Loucy (cell line): ENCODE data around the gene ADAMTSL2.

Experiments used
- H2AFZ ChIP-seq: fragments of 200-600 bp; sonication (generic); 2 replicates; pipeline ENCODE4 v1.6.0; 2016; ENCODE audit warnings: antibody characterized with exemption, mild to moderate bottlenecking, low read length, moderate library complexity
- H3F3A ChIP-seq: fragments of 200-600 bp; 2 replicates; pipeline ENCODE4 v1.6.0; 2016; ENCODE audit warnings: antibody characterized with exemption, low read depth, mild to moderate bottlenecking
- H3K27me3 ChIP-seq: fragments of 200-600 bp; sonication (generic); 2 replicates; pipeline ENCODE4 v1.6.1; 2014; ENCODE audit warnings: low read length, mild to moderate bottlenecking; ENCODE audit not compliant: insufficient read depth, poor library complexity, severe bottlenecking
- H3K36me3 ChIP-seq: fragments of 200-600 bp; sonication (generic); 2 replicates; pipeline ENCODE4 v1.6.1; 2016; ENCODE audit warnings: low read length; ENCODE audit not compliant: insufficient read depth
- H3K4me1 ChIP-seq: fragments of 200-600 bp; sonication (generic); 2 replicates; pipeline ENCODE4 v1.5.1; 2014; ENCODE audit warnings: low read length, mild to moderate bottlenecking; ENCODE audit not compliant: insufficient read depth, poor library complexity, severe bottlenecking
- H3K4me2 ChIP-seq: fragments of 200-600 bp; sonication (generic); 2 replicates; pipeline ENCODE4 v1.6.0; 2014; ENCODE audit warnings: antibody characterized with exemption, low read length, low read depth, mild to moderate bottlenecking; ENCODE audit not compliant: poor library complexity, severe bottlenecking
- H3K4me3 ChIP-seq: fragments of 200-600 bp; sonication (generic); 2 replicates; pipeline ENCODE4 v1.5.1; 2014; ENCODE audit warnings: low read length, mild to moderate bottlenecking, mixed read lengths; ENCODE audit not compliant: poor library complexity, severe bottlenecking
- H3K79me2 ChIP-seq: fragments of 200-600 bp; sonication (generic); 2 replicates; pipeline ENCODE4 v1.6.1; 2014; ENCODE audit warnings: low read length; ENCODE audit not compliant: insufficient read depth
- H3K9ac ChIP-seq: fragments of 200-600 bp; sonication (generic); 2 replicates; pipeline ENCODE4 v1.6.0; 2014; ENCODE audit warnings: mild to moderate bottlenecking, low read depth, low read length, moderate library complexity; ENCODE audit not compliant: poor library complexity, severe bottlenecking
- H3K9me2 ChIP-seq: fragments of 200-600 bp; sonication (generic); replicated peaks from 2 replicates; pipeline ENCODE4 v1.6.1; 2016; ENCODE audit warnings: low read depth, low read length, mixed read lengths
- H3K9me3 ChIP-seq: fragments of 200-600 bp; sonication (generic); 2 replicates; pipeline ENCODE4 v1.6.1; 2014; ENCODE audit warnings: mild to moderate bottlenecking, antibody characterized with exemption, low read length, low read depth; ENCODE audit not compliant: insufficient read depth
- H4K20me1 ChIP-seq: fragments of 200-600 bp; sonication (generic); 2 replicates; pipeline ENCODE4 v1.6.0; 2014; ENCODE audit warnings: antibody characterized with exemption, low read length, mild to moderate bottlenecking; ENCODE audit not compliant: insufficient read depth, poor library complexity, severe bottlenecking
- EZH2phosphoT487 ChIP-seq: fragments of 200-600 bp; IDR thresholded peaks from 2 replicates; pipeline ENCODE4 v1.6.1; 2018; ENCODE audit warnings: antibody characterized with exemption, mild to moderate bottlenecking, moderate library complexity, borderline replicate concordance
- TF ChIP-seq, protein P1 (sequence below): fragments of 200-600 bp; sonication (generic); conservative IDR thresholded peaks from 2 replicates; pipeline ENCODE4 v1.5.1; 2014; ENCODE audit warnings: mild to moderate bottlenecking, antibody characterized with exemption, low read length

Gene ADAMTSL2

DNA sequence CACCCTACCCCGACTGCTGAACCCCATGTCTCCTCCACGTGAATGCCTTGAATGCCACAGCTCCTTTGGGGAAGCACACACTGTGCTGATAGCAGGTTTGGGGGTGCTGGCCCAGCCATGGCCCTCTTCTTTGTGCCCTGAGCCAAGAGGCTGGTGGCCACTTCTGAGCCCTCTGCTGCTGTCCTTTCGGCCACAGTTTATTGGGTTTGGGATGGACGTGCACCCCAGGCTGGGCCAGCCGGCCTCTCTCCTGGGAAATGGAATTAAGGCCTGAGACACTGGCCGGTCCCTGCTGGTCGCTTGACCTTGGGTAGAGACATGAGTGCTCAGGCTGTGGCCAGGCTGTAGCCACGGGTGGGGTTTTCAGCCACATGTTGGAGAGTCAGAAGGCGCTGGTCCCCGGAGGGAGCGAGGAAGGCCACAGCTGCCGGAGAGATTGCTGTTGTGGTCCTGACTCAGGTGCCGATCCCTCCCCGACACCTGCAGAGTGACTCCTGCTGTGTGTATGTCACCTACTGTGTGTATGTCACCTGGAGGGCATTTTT lies 48.1 kb downstream of the ADAMTSL2 start:
- no peak for TF ChIP-seq EZH2phosphoT487
- TF ChIP-seq, protein P1, sequence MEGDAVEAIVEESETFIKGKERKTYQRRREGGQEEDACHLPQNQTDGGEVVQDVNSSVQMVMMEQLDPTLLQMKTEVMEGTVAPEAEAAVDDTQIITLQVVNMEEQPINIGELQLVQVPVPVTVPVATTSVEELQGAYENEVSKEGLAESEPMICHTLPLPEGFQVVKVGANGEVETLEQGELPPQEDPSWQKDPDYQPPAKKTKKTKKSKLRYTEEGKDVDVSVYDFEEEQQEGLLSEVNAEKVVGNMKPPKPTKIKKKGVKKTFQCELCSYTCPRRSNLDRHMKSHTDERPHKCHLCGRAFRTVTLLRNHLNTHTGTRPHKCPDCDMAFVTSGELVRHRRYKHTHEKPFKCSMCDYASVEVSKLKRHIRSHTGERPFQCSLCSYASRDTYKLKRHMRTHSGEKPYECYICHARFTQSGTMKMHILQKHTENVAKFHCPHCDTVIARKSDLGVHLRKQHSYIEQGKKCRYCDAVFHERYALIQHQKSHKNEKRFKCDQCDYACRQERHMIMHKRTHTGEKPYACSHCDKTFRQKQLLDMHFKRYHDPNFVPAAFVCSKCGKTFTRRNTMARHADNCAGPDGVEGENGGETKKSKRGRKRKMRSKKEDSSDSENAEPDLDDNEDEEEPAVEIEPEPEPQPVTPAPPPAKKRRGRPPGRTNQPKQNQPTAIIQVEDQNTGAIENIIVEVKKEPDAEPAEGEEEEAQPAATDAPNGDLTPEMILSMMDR = no peak
- no peak overlapping the region for H2AFZ ChIP-seq
- H3K9ac ChIP-seq = peak overlapping the region; percentile 26
- H4K20me1 ChIP-seq = no peaks in the 10 kb centered on the region
- H3F3A ChIP-seq = peaks cover 6% of the 10 kb centered on the region; the same call in 1 of the 2 replicates
- no peaks in the 10 kb centered on the region for H3K27me3 ChIP-seq
- H3K4me2 ChIP-seq = no peak overlapping the region
- no peaks in the 10 kb centered on the region for H3K9me3 ChIP-seq
- no peaks in the 10 kb centered on the region for H3K9me2 ChIP-seq
- H3K36me3 ChIP-seq = no peaks in the 10 kb centered on the region
- H3K4me1 ChIP-seq = peaks cover 78% of the 10 kb centered on the region
- H3K79me2 ChIP-seq = peaks cover 22% of the 10 kb centered on the region
- no peak overlapping the region for H3K4me3 ChIP-seq

DNA sequence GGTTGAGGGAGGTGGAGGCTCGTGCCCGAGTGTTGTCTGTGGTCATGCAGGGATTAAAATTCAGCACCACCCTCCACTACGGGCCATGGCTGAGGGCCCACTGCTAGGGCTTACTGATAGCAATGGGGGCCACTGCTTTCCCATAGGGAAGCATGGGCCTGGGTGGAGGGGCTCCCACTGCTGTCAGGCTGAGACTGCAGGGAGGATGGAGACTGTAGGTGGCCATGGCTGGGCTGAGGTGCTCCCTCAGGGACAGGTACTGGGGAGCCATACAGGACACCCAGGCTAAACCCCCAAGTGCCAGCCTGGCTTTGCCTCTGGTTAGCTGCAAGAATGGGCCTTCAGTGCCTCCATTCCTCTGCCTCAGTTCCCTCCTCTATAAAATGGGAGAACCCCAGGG lies 48.6 kb downstream of the ADAMTSL2 start:
- peaks cover 26% of the 10 kb centered on the region for H3K79me2 ChIP-seq
- H3K4me2 ChIP-seq = no peak overlapping the region
- peaks cover 6% of the 10 kb centered on the region; the same call in 1 of the 2 replicates for H3F3A ChIP-seq
- H4K20me1 ChIP-seq = no peaks in the 10 kb centered on the region
- no peaks in the 10 kb centered on the region for H3K9me3 ChIP-seq
- H3K9ac ChIP-seq = peak overlapping the region; percentile 93
- TF ChIP-seq, protein P1 = no peak
- no peak for TF ChIP-seq EZH2phosphoT487
- no peaks in the 10 kb centered on the region for H3K27me3 ChIP-seq
- no peaks in the 10 kb centered on the region for H3K9me2 ChIP-seq
- no peaks in the 10 kb centered on the region for H3K36me3 ChIP-seq
- peaks cover 76% of the 10 kb centered on the region for H3K4me1 ChIP-seq
- no peak overlapping the region for H2AFZ ChIP-seq
- H3K4me3 ChIP-seq = no peak overlapping the region

DNA sequence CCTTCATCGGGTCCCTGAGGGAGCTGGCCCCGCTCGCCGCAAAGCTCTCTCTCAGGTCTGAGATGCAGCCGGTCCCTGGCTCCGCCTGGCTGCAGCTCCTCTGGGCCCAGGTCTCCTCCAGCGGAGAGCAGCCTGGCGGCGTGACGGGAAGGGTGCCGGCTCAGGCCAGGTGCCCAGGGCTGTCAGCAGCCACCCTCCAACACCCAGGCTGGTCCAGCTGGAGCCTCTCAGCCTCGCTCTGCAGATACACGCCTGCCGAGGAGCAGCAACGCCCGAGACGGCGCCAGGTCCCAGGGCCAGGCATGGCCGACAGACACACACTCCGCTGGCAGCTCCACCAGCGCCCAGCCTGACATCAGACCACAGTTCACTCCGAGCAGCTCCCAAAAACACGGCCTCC lies 49.1 kb downstream of the ADAMTSL2 start:
- Histone ChIP-seq H3K9me3 (no peaks in the 10 kb centered on the region), H3K4me3 (no peak overlapping the region), H3K79me2 (peaks cover 29% of the 10 kb centered on the region), H3F3A (peaks cover 9% of the 10 kb centered on the region; the same call in 1 of the 2 replicates), H3K4me2 (peak overlapping the region; percentile 94), H3K9me2 (no peaks in the 10 kb centered on the region), H3K9ac (peak overlapping the region; percentile 93), H3K4me1 (peaks cover 73% of the 10 kb centered on the region), H4K20me1 (no peaks in the 10 kb centered on the region), H3K27me3 (no peaks in the 10 kb centered on the region), H2AFZ (no peak overlapping the region), H3K36me3 (no peaks in the 10 kb centered on the region)
- no peak for TF ChIP-seq EZH2phosphoT487
- TF ChIP-seq, protein P1 = no peak
